Measurements from ENCODE around the gene PROM1. TPM values are rescaled to one million over a fixed set of nuclear protein-coding genes. Genes with fewer than 3 reads are reported as not detected.

The PROM1 gene
- total and polyA plus RNA-seq, 2 of the 13 experiments (the other 11 are each of a cell fraction or from before 2014, with no cell fraction given) = 3.9 to 16.4 TPM

GRCh38 chr4:15965325-15965724, 118.5 kb downstream of the PROM1 start (continued):
- TF ChIP-seq BCL3 (CRISPR knock-in tag; IDR thresholded peaks at IDR 0.05) (no peak), ZNF292 (CRISPR knock-in tag; IDR thresholded peaks at IDR 0.05; ENCODE audit: borderline replicate concordance, low read depth) (no peak), ZFAT (CRISPR knock-in tag; conservative IDR thresholded peaks at IDR 0.05) (no peak)

GRCh38 chr4:15964159-15964558, 119.7 kb downstream of the PROM1 start:
- CTCF ChIA-PET (ENCODE audit: low intra/inter-chr PET ratio, low total read pairs) = interaction anchor here (1.1 to 1.8 kb wide), 2 partner anchors 37 to 300 kb away, joined by 3 to 8 read pairs; no protein-coding TSS in a partner anchor
- no TSS peak for BruUV-seq (replicated peaks)
- 33% methylated on average over 5 of the region's 5 CpGs for WGBS (ENCODE audit: low lambda C conversion rate)

More at GRCh38 chr4:15964159-15964558, 119.7 kb downstream of the PROM1 start:
- DNase-seq (ENCODE audit: low spot score) (no peak), ATAC-seq (peak; percentile 57), FAIRE-seq (no peak)
- POLR2A ChIA-PET = no interaction called here
- Histone ChIP-seq H3K4me2 (ENCODE audit: low read depth, low read length) (no peak overlapping the region), H2AFZ (ENCODE audit: low read length) (no peak overlapping the region), H3K4me1 (ENCODE audit: insufficient read depth, low read length) (peaks cover 6% of the 10 kb centered on the region; the same call in 1 of the 2 replicates), H3K79me2 (ENCODE audit: insufficient read depth, low read length) (no peaks in the 10 kb centered on the region), H3K27me3 (ENCODE audit: control insufficient read depth in 1 of 2, insufficient read depth in 2 of 2, low read length in 2 of 2) (peaks cover 0 to 14% of the 10 kb centered on the region in 2 experiments; a peak in 2 of 5 replicates), H3K9ac (ENCODE audit: insufficient read depth, low read depth, low read length) (no peak overlapping the region), H3K4me3 (replicated peaks in 1 of 3; ENCODE audit: insufficient read depth in 1 of 3, low read depth in 2 of 3, low read length in 3 of 3) (no peak overlapping the region), H4K20me1 (ENCODE audit: insufficient read depth, low read length) (no peaks in the 10 kb centered on the region), H3K27ac (ENCODE audit: extremely low read length, insufficient read depth, low read length) (no peak overlapping the region), H3K9me3 (ENCODE audit: low read length) (no peaks in the 10 kb centered on the region), H3K36me3 (replicated peaks in 1 of 2; ENCODE audit: control insufficient read depth in 1 of 2, insufficient read depth in 2 of 2, low read length in 2 of 2) (no peaks in the 10 kb centered on the region)
- TF ChIP-seq TP53 (CRISPR knock-in tag; conservative IDR thresholded peaks at IDR 0.05) (no peak), YEATS2 (CRISPR knock-in tag; IDR thresholded peaks at IDR 0.05; ENCODE audit: borderline replicate concordance) (no peak), ZNF253 (CRISPR knock-in tag; IDR thresholded peaks at IDR 0.05; ENCODE audit: borderline replicate concordance) (no peak), CTCF (CRISPR knock-in tag; IDR thresholded peaks at IDR 0.05) (peak; percentile 28; the same call in 1 of the 2 replicates)
- in situ Hi-C loops (cut with HindIII; ENCODE audit: extremely low pct_ligation_motif_present, low pct_unique_long_range_greater_than_20kb) (loop anchor here (5.0 kb wide), 2 partner anchors 38 to 487 kb away; no protein-coding TSS in a partner anchor), intact Hi-C loops (cut with micrococcal nuclease; ENCODE audit: unreplicated experiment) (no loop called here)

All from HepG2 (cell line).